ENCODE results near the gene NSD2.

DNA sequence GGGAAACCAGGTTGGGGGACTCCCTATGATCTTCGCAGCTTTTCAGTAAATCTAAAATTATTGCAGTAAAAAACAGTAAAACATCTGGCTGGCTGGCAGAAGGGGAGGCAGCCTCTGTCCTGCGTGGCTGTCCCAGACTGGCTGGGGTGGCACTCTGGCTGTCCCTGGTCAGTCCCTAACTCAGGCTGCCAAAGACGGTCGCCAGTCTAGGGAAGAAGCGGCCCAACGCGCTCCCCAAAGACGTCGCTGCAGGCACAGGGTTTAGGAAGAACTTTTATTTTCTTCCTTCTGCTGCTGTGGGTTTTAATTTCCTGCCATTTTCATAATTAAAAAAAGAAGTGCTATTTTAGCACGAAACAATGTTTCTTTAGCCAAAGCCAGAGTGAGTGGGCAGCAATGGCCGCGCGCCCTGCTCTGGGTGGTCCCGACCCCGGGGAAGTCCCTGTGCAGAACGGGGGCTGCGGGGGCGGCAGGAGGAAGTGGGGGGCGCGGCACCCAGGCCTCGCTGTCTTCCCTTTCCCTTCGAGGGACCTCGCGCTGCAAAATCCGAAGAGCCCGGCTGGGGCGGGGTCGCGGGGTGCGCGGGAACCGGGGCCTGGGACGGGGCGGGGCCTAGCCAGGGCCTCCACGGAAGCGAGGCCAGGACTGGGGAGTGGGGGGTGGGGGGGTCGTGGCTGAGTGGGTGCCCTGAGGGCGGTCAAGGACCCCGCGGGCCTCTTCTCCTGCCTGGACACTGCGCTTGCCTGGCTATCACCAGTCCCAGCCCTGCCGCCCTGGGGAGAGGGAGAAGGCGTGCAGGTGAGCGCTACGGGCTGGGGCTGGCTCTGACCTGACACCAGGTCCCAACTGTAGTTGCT, 8.9 kb upstream of the NSD2 start:
- TF ChIP-seq, protein P1, sequence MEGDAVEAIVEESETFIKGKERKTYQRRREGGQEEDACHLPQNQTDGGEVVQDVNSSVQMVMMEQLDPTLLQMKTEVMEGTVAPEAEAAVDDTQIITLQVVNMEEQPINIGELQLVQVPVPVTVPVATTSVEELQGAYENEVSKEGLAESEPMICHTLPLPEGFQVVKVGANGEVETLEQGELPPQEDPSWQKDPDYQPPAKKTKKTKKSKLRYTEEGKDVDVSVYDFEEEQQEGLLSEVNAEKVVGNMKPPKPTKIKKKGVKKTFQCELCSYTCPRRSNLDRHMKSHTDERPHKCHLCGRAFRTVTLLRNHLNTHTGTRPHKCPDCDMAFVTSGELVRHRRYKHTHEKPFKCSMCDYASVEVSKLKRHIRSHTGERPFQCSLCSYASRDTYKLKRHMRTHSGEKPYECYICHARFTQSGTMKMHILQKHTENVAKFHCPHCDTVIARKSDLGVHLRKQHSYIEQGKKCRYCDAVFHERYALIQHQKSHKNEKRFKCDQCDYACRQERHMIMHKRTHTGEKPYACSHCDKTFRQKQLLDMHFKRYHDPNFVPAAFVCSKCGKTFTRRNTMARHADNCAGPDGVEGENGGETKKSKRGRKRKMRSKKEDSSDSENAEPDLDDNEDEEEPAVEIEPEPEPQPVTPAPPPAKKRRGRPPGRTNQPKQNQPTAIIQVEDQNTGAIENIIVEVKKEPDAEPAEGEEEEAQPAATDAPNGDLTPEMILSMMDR (IDR thresholded peaks at IDR 0.05), result no peak
- no peak for TF ChIP-seq POLR2A (IDR thresholded peaks at IDR 0.05)

Data from testis (tissue), 2 donors.